Smooth muscle cell (in vitro differentiated cells): ENCODE data around the gene HDDC3. TPM values are rescaled to one million over a fixed set of nuclear protein-coding genes. Genes with fewer than 3 reads are reported as not detected.

Source experiments
- DNase-seq: peaks from one replicate; lab custom pipeline; 2025; ENCODE audit not compliant: unreplicated experiment; lab: John Stamatoyannopoulos, UW
- H2AFZ ChIP-seq: fragments of 200-600 bp; sonication (generic); 2 replicates; pipeline ENCODE4 v1.6.0; 2016; ENCODE audit warnings: antibody characterized with exemption, low read depth, mild to moderate bottlenecking
- H3F3A ChIP-seq: fragments of 200-600 bp; sonication (generic); 2 replicates; pipeline ENCODE4 v1.6.0; 2017; ENCODE audit warnings: antibody characterized with exemption, low read depth
- H3K27ac ChIP-seq: fragments of 200-600 bp; sonication (generic); 2 replicates; pipeline ENCODE4 v1.5.1; 2016; ENCODE audit warnings: low read depth, mild to moderate bottlenecking
- H3K27me3 ChIP-seq: fragments of 200-600 bp; sonication (generic); 2 replicates; pipeline ENCODE4 v1.6.1; 2016; ENCODE audit warnings: low read depth, mild to moderate bottlenecking
- H3K36me3 ChIP-seq: fragments of 200-600 bp; sonication (generic); 2 replicates; pipeline ENCODE4 v1.5.1; 2016; ENCODE audit warnings: low read depth
- H3K4me1 ChIP-seq: fragments of 200-600 bp; sonication (generic); 2 replicates; pipeline ENCODE4 v1.5.1; 2016; ENCODE audit warnings: low read depth
- H3K4me2 ChIP-seq: fragments of 200-600 bp; sonication (generic); 2 replicates; pipeline ENCODE4 v1.6.0; 2016; ENCODE audit warnings: mild to moderate bottlenecking
- H3K4me3 ChIP-seq: fragments of 200-600 bp; sonication (generic); 2 replicates; pipeline ENCODE4 v1.5.1; 2016; ENCODE audit warnings: mild to moderate bottlenecking
- H3K79me2 ChIP-seq: fragments of 200-600 bp; sonication (generic); 2 replicates; pipeline ENCODE4 v1.6.0; 2016; ENCODE audit warnings: low read depth, mild to moderate bottlenecking
- H3K9ac ChIP-seq: fragments of 200-600 bp; sonication (generic); 2 replicates; pipeline ENCODE4 v1.6.0; 2016; ENCODE audit warnings: low read depth
- H3K9me3 ChIP-seq: fragments of 200-600 bp; sonication (generic); replicated peaks from 2 replicates; pipeline ENCODE4 v1.5.1; 2016; ENCODE audit warnings: low read depth
- H4K20me1 ChIP-seq: fragments of 200-600 bp; sonication (generic); 2 replicates; pipeline ENCODE4 v1.6.0; 2016; ENCODE audit warnings: low read depth
- CTCF ChIP-seq: fragments of 200-600 bp; sonication (generic); IDR thresholded peaks from 2 replicates; pipeline ENCODE4 v1.5.1; 2017; ENCODE audit warnings: borderline replicate concordance, mild to moderate bottlenecking, antibody characterized with exemption; ENCODE audit not compliant: insufficient read depth, poor library complexity, severe bottlenecking
- WGBS: methylation state at CpG from one replicate; pipeline ENCODE4 v1.1.7; 2016; ENCODE audit warnings: low lambda C conversion rate; 5-methylcytosine and 5-hydroxymethylcytosine counted together
- polyA plus RNA-seq: library from polyadenylated mRNA; unstranded; fragments of >200 nt; fragmentation: Nextera tagmentation; extraction: Ambion mirVana; gene quantifications from 2 replicates; pipeline ENCODE4 v1.2.1, GENCODE V29; 2016
- total RNA-seq: library from RNA; depleted of rRNA; stranded (reverse); fragments of >200 nt; gene quantifications from 2 replicates; pipeline ENCODE4 v1.2.3, GENCODE V29; 2014

HDDC3 gene
- total and polyA plus RNA-seq, 2 experiments from 2014 or later: 16.0 to 16.3 TPM

- Histone ChIP-seq H3K4me2 (peak within 1 kb of the TSS; percentile 94), H3K36me3 (no peaks in the 10 kb centered on the region), H3K4me1 (peaks cover 17% of the 10 kb centered on the region), H3K4me3 (peak within 1 kb of the TSS; percentile 72), H2AFZ (peak within 1 kb of the TSS; percentile 89), H3K27ac (peak within 1 kb of the TSS; percentile 79), H3K79me2 (no peaks in the 10 kb centered on the region), H3K27me3 (no peaks in the 10 kb centered on the region), H3K9ac (peak within 1 kb of the TSS; percentile 88), H3K9me3 (no peaks in the 10 kb centered on the region), H4K20me1 (peaks cover 9% of the 10 kb centered on the region), H3F3A (peaks cover 5% of the 10 kb centered on the region)
- no peak for TF ChIP-seq CTCF
- 2% methylated on average over 65 of the region's 69 CpGs for WGBS
- peak; percentile 73 for DNase-seq
Measured at GRCh38 chr15:90954712-90955623, 22.6 kb upstream of the HDDC3 start, which contains the start of gene RCCD1. RCCD1 (plus strand) TSS chr15:90954884; CDS start chr15:90956735, 1,851 bp downstream.

GRCh38 chr15:90953947-90954711 is 21.8 kb upstream of the HDDC3 start:
- H3F3A ChIP-seq: peaks cover 5% of the 10 kb centered on the region
- no peak overlapping the region for H2AFZ ChIP-seq
- H3K4me3 ChIP-seq: peak overlapping the region; percentile 72
- H4K20me1 ChIP-seq: peaks cover 9% of the 10 kb centered on the region
- H3K36me3 ChIP-seq: no peaks in the 10 kb centered on the region
- no peak for TF ChIP-seq CTCF
- no peaks in the 10 kb centered on the region for H3K79me2 ChIP-seq
- no peaks in the 10 kb centered on the region for H3K27me3 ChIP-seq
- peaks cover 17% of the 10 kb centered on the region for H3K4me1 ChIP-seq
- H3K9ac ChIP-seq: no peak overlapping the region
- peak overlapping the region; percentile 79 for H3K27ac ChIP-seq
- no peaks in the 10 kb centered on the region for H3K9me3 ChIP-seq
- DNase-seq: no peak
- H3K4me2 ChIP-seq: peak overlapping the region; percentile 94
- WGBS: 73% methylated on average over 16 of the region's 16 CpGs

DNA sequence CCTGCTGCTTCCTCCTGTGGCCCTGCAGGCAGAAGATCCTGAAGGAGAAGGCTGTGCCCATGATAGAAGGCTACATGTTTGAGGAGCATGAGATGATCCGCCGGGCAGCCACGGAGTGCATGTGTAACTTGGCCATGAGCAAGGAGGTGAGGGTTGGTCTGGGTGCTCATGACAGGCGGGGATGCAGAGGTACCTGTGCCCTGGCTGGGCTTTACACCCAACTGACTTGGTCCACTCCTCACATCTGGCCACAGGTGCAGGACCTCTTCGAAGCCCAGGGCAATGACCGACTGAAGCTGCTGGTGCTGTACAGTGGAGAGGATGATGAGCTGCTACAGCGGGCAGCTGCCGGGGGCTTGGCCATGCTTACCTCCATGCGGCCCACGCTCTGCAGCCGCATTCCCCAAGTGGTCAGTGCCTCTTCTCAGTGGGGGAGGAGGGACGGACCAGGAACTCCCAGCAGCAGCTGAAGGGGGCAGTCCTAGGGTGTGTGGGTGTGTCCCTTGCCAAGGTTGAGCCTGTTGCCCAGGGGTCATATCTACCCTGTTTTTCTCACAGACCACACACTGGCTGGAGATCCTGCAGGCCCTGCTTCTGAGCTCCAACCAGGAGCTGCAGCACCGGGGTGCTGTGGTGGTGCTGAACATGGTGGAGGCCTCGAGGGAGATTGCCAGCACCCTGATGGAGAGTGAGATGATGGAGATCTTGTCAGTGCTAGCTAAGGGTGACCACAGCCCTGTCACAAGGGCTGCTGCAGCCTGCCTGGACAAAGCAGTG is 20.7 kb upstream of the HDDC3 start:
- peaks cover 17% of the 10 kb centered on the region for H3K4me1 ChIP-seq
- TF ChIP-seq CTCF: no peak
- H3K9ac ChIP-seq: no peak overlapping the region
- H3K4me3 ChIP-seq: no peak overlapping the region
- no peak for DNase-seq
- peaks cover 9% of the 10 kb centered on the region for H4K20me1 ChIP-seq
- no peak overlapping the region for H2AFZ ChIP-seq
- H3F3A ChIP-seq: peaks cover 5% of the 10 kb centered on the region
- no peak overlapping the region for H3K27ac ChIP-seq
- WGBS: 96% methylated on average over 14 of the region's 14 CpGs
- H3K79me2 ChIP-seq: no peaks in the 10 kb centered on the region
- no peaks in the 10 kb centered on the region for H3K36me3 ChIP-seq
- H3K9me3 ChIP-seq: no peaks in the 10 kb centered on the region
- no peak overlapping the region for H3K4me2 ChIP-seq
- no peaks in the 10 kb centered on the region for H3K27me3 ChIP-seq
